Measurements from ENCODE around the gene MCTP1.

MCTP1 gene

DNA sequence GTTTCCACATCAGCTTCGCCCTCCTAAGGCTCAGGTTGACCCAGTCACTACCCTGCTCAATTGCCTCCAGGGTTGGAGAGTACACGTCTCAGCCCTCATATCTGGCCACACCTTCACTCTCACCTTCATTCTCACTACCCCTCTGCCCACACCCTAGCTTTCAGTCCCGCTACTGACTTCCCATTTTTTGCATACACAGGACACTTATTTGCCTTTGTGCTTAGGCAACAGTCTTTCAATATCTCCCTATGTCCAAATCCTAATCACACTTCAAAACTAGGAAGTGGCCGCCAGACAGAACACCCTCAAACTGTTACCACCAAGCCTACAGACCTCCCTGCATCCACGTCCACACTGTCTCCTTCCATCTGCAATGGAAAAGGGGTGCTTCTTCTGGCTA lies 10.9 kb downstream of the MCTP1 start:
- Histone ChIP-seq H3K9me3 (ENCODE audit: control insufficient read depth, insufficient read depth, low read length) (no peaks in the 10 kb centered on the region), H3K9ac (ENCODE audit: low read depth, low read length) (no peak overlapping the region), H3K4me1 (ENCODE audit: insufficient read depth, low read length) (no peaks in the 10 kb centered on the region), H3K36me3 (ENCODE audit: insufficient read depth, low read length) (no peaks in the 10 kb centered on the region)

DNA sequence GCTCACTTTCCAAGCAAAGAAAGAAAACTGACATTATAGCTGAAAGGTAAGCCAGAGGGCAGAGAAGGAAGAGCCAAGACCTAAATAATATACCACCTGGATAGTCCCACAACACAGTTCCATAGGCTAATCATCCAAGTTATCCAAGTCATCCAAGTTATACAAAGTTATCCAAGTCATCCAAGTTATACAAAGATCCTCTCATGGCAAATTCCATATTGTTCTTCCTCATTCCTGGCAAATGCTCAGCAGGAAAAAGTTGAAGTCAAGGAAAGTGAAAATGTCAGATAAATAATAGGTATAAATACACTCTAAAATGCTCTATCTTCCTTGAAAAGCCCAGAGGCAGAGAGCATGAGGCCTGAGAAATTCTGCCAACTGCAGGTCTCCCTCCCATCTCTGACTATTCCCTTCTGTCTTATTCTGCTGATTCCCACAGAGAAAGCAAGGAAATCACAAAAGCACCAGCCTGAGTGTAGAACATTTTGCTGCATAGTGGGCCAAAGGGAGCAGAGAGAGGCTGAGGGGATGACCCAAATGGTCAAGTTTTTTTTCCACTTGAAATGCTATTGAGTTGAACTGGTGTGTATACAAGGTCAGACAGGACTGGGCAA lies 12.5 kb downstream of the MCTP1 start:
- Histone ChIP-seq H3K4me1 (ENCODE audit: insufficient read depth, low read length) (no peaks in the 10 kb centered on the region; the same call in 1 of the 2 replicates), H3K9me3 (ENCODE audit: control insufficient read depth, insufficient read depth, low read length) (no peaks in the 10 kb centered on the region), H3K36me3 (ENCODE audit: insufficient read depth, low read length) (no peaks in the 10 kb centered on the region), H3K9ac (ENCODE audit: low read depth, low read length) (no peak overlapping the region)

DNA sequence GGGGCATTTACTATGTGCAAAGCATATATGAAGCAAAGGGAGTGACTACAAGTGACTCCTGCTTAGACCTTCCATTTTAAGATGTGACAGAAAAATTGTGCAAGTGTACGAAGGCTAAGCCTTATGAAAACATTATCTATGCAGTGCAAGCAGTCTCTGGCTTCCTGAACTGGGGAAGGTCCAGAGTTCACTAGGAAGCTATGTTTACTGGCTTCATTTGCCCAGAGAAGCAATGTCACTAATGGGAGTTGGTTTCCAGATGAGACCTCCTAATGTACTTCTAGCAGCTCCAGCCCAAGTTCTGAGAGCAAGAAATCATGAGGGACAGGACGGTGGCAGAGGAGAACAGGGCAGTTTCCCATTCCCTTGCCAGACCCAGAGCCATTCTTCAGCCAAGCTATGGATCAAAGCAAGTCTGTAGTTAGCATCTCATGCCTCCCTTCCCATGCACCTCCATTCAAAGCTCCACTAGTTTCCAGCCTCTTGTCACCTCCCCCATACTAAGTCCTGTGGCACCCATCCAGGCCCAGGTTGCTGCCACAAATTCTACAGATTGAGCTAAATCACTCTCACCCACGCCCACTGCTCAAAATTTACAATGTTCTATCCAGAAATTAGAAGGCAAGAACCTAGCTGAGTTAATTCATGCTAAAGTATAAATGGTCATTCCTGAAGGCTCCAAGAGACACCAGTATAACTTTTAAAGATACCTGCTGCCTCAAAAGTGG lies 21.8 kb downstream of the MCTP1 start:
- no peak overlapping the region for H3K9ac ChIP-seq (ENCODE audit: low read depth, low read length)
- peaks cover 5% of the 10 kb centered on the region; the same call in 1 of the 2 replicates for H3K4me1 ChIP-seq (ENCODE audit: insufficient read depth, low read length)
- no peaks in the 10 kb centered on the region for H3K36me3 ChIP-seq (ENCODE audit: insufficient read depth, low read length)
- no peaks in the 10 kb centered on the region for H3K9me3 ChIP-seq (ENCODE audit: control insufficient read depth, insufficient read depth, low read length)

DNA sequence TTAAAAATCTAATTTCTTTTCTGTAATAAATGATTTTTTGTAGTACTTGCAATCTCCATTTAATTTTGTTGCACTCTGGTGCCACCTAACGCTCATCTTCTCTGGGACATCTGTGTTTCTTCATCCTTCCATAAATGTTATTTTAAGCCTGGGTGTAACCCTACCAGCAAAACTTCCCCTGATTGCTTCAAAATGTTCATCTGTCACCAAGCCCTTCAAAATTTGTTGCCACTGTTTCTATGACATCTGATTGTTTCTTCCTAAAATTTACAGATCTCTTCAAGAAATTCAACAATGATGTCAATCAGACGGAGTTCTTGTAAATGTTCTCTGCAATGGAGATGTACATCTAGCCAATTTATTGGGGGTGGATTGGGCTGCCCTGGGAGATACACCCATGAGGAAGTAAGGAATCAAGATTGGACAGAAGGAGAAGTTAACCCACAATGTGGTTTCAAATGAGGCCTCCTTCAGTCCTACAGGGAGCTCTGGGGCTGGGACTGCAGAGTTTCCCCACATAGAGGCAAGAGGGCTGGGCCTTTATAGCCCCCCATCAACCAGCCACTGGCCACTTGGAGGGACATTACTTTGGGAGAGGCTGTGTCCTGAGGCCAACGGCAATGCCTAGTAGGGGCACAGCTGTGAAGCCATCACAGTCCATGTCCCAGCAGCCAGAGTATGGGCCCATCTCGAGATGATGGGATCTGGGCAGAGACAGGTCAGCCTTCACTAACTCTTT lies 23.3 kb downstream of the MCTP1 start:
- H3K36me3 ChIP-seq (ENCODE audit: insufficient read depth, low read length): no peaks in the 10 kb centered on the region

DNA sequence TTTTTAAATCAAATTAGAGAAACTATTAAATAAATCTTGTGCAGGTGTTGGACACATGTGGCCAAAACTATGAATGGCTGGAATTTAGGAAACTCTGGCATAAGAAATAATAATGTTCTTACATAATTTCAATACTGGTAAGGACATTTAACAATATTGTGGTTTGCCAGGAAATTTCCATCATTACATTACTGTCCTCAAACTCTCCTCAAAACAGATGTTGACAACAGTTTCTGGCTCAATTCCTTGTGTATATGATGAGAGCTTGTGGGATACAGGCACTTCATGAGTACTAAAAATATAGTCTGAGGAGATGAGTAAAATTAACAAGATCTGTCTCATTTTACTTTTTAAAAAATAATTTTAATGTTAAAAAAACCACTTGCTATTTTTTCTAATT lies 27.9 kb downstream of the MCTP1 start:
- no peaks in the 10 kb centered on the region for H3K4me1 ChIP-seq (ENCODE audit: insufficient read depth, low read length)
- no peaks in the 10 kb centered on the region for H3K9me3 ChIP-seq (ENCODE audit: control insufficient read depth, insufficient read depth, low read length)
- H3K36me3 ChIP-seq (ENCODE audit: insufficient read depth, low read length): no peaks in the 10 kb centered on the region
- no peak overlapping the region for H3K9ac ChIP-seq (ENCODE audit: low read depth, low read length)

More for the DNA sequence above, 23.3 kb downstream of the MCTP1 start:
- H3K9me3 ChIP-seq (ENCODE audit: control insufficient read depth, insufficient read depth, low read length): no peaks in the 10 kb centered on the region
- no peak overlapping the region for H3K9ac ChIP-seq (ENCODE audit: low read depth, low read length)
- peaks cover 5% of the 10 kb centered on the region; the same call in 1 of the 2 replicates for H3K4me1 ChIP-seq (ENCODE audit: insufficient read depth, low read length)

DNA sequence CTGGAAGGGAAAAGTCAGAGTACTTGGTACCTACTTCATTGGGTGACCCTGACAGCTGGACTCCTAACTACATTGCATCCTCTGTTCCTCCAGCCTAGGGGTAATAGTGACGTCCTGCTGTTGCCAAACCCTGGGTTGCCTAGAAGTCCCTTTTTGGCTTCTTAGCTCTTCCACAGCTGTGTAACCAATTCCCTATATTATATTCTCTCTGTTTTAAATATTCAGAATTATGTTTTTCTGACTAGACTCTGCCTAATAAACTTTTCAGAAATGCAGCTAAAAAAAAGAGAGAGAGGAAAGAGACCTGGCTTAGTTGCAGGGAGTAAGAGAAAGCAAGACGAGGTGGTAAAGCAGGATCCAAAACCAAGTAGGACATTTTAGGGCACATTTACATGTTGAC lies 28.4 kb downstream of the MCTP1 start:
- H3K9ac ChIP-seq (ENCODE audit: low read depth, low read length): no peak overlapping the region
- H3K36me3 ChIP-seq (ENCODE audit: insufficient read depth, low read length): no peaks in the 10 kb centered on the region
- H3K9me3 ChIP-seq (ENCODE audit: control insufficient read depth, insufficient read depth, low read length): no peaks in the 10 kb centered on the region
- no peaks in the 10 kb centered on the region for H3K4me1 ChIP-seq (ENCODE audit: insufficient read depth, low read length)

DNA sequence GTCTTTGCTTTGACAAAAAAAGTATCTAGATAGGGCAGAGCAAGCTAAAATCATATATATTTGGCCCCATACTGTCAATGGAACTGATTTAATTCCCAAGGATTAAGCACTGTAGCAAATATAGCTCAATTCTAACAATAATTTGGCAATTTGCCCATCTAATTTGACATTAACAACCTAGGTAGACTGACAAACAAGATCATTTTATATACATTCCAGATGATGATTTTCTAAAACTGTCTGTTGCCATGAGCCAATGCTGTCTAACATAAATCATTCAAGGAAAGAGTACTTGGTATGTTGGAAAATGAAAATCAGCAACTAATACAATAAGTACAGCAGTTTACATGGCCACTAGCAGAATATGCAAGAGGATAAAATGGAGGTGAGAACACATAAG lies 32.1 kb downstream of the MCTP1 start:
- Histone ChIP-seq H3K4me1 (ENCODE audit: insufficient read depth, low read length) (no peaks in the 10 kb centered on the region), H3K9ac (ENCODE audit: low read depth, low read length) (no peak overlapping the region), H3K9me3 (ENCODE audit: control insufficient read depth, insufficient read depth, low read length) (no peaks in the 10 kb centered on the region), H3K36me3 (ENCODE audit: insufficient read depth, low read length) (no peaks in the 10 kb centered on the region)

DNA sequence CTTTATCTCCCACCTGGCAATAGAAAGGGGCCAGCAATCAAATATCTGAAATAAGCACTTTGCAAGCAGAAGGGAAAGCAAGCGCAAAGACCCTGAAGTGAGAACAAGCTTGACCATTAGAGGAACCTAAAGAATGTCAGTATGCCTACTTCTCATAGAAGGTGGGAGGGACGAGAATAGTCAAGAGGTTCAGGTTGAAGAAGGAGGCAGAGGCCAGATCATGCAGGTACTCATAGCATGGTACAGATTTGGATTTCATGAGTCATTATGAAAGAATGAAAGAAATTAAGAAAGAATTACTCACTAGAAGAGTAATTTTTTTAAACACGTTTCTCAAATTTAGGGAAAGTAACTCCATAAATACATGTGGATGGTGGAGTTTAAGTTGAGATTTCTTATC lies 33.7 kb downstream of the MCTP1 start:
- H3K9me3 ChIP-seq (ENCODE audit: control insufficient read depth, insufficient read depth, low read length): no peaks in the 10 kb centered on the region
- no peaks in the 10 kb centered on the region for H3K36me3 ChIP-seq (ENCODE audit: insufficient read depth, low read length)
- no peaks in the 10 kb centered on the region for H3K4me1 ChIP-seq (ENCODE audit: insufficient read depth, low read length)
- no peak overlapping the region for H3K9ac ChIP-seq (ENCODE audit: low read depth, low read length)

DNA sequence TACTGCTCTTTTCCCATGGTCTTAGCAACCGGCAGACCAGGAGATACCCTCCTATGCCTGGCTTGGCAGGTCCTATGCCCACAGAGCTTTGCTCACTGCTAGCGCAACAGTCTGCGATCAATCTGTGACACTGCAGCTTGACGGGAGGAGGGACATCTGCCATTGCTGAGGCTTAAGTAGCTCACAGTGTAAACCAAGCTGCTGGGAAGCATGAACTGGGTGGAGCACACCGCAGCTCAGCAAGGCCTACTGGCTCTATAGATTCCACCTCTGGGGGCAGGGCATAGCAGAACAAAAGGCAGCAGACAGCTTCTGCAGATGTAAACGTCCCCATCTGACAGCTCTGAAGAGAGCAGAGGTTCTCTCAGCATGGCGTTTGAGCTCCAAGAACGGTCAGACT lies 40.4 kb downstream of the MCTP1 start:
- no peaks in the 10 kb centered on the region for H3K9me3 ChIP-seq (ENCODE audit: control insufficient read depth, insufficient read depth, low read length)
- H3K36me3 ChIP-seq (ENCODE audit: insufficient read depth, low read length): no peaks in the 10 kb centered on the region
- no peak overlapping the region for H3K9ac ChIP-seq (ENCODE audit: low read depth, low read length)
- no peaks in the 10 kb centered on the region for H3K4me1 ChIP-seq (ENCODE audit: insufficient read depth, low read length)

DNA sequence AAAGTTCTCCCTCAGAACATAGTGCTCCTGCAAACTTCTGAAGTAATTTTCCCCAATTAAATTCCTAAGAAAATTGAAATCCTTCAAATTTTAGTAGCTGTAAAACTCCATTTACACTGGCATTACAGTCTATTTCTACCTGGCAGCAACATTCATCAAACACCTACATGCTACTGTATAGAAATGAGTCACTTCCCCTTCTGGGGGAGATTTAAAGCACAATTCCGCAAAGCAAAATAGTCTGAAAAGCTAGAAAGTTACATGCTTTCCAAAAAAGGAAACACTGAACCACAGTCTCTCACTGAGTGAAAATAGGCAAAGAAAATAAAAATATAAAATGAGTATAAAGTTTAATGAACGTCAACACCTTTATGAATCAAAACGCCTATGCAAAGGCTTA lies 43.3 kb downstream of the MCTP1 start:
- no peaks in the 10 kb centered on the region for H3K9me3 ChIP-seq (ENCODE audit: control insufficient read depth, insufficient read depth, low read length)
- no peaks in the 10 kb centered on the region for H3K4me1 ChIP-seq (ENCODE audit: insufficient read depth, low read length)
- no peak overlapping the region for H3K9ac ChIP-seq (ENCODE audit: low read depth, low read length)
- no peaks in the 10 kb centered on the region for H3K36me3 ChIP-seq (ENCODE audit: insufficient read depth, low read length)

DNA sequence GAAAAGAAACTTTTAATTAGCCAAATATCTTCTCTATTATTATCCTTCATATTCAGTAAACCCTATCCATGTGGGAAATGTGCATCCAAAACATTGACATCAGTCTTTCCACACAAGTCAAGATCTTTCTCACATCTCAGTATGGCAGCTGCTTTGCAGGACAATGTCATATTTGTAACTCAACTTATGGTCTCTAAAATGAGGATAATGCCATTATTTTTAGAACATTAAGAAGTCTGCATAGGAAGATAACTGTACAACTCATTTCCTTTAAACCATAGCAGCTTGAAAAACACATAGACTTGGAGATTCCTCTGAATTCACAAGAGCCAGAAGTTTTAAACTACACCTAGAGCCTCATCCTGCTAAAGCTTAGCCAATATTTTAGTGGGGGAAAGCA lies 43.7 kb downstream of the MCTP1 start:
- Histone ChIP-seq H3K9ac (ENCODE audit: low read depth, low read length) (no peak overlapping the region), H3K36me3 (ENCODE audit: insufficient read depth, low read length) (no peaks in the 10 kb centered on the region), H3K9me3 (ENCODE audit: control insufficient read depth, insufficient read depth, low read length) (no peaks in the 10 kb centered on the region), H3K4me1 (ENCODE audit: insufficient read depth, low read length) (no peaks in the 10 kb centered on the region)

DNA sequence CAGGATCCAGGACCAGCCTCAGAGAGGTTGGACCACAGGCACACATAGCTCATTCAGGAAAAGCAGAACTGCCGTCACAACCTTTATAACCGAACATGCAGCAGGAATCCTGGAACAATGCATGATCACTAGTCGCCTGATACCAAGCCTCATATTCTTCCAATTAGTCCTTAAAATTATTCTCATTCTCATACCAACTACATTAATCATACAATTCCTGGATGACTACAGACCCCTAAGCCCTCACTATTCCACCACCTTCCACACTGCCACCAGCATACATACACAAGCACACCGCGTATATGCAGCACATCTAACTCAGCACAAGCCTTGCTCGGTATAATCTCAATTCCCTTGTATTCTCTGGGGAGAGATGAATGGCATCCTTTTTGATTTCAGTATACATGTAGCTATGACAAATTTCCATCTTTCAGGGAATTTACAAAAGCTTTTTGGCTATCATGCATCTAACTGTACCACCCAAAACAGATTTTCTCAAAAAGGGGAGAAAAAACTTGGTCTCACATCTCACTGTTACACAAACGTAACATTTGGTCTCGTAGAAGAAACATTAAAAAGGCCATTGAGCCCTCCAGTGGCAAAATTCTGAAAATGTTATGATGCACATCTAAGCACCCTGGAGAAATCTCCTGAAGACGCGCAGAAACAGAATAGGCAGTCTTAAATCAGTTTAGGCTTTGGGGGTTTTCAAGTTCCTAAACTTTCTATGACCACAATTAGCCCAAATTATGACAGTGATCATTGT lies 46.2 kb downstream of the MCTP1 start:
- Histone ChIP-seq H3K9ac (ENCODE audit: low read depth, low read length) (no peak overlapping the region), H3K36me3 (ENCODE audit: insufficient read depth, low read length) (no peaks in the 10 kb centered on the region), H3K9me3 (ENCODE audit: control insufficient read depth, insufficient read depth, low read length) (no peaks in the 10 kb centered on the region), H3K4me1 (ENCODE audit: insufficient read depth, low read length) (no peaks in the 10 kb centered on the region)

DNA sequence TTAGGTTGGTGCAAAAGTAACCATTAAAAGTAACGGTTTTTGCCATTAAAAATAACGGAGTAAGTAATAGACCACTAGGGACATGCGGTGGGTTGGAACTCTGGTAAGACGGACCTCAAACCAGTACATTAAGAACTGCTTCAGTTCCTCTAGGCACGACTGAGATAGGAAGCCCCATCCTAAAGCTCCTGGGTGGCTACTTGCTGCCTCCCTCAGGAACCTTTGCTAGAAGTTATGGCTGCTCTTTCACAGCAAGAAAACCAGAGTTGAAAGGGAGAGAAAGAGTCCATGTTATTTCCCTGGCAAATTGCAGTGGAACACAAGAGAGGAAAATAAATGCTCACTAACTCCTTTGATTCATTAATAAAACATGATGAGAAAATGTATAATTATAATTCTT lies 47.6 kb downstream of the MCTP1 start:
- H3K4me1 ChIP-seq (ENCODE audit: insufficient read depth, low read length): no peaks in the 10 kb centered on the region
- no peaks in the 10 kb centered on the region for H3K36me3 ChIP-seq (ENCODE audit: insufficient read depth, low read length)
- no peaks in the 10 kb centered on the region for H3K9me3 ChIP-seq (ENCODE audit: control insufficient read depth, insufficient read depth, low read length)
- H3K9ac ChIP-seq (ENCODE audit: low read depth, low read length): no peak overlapping the region

DNA sequence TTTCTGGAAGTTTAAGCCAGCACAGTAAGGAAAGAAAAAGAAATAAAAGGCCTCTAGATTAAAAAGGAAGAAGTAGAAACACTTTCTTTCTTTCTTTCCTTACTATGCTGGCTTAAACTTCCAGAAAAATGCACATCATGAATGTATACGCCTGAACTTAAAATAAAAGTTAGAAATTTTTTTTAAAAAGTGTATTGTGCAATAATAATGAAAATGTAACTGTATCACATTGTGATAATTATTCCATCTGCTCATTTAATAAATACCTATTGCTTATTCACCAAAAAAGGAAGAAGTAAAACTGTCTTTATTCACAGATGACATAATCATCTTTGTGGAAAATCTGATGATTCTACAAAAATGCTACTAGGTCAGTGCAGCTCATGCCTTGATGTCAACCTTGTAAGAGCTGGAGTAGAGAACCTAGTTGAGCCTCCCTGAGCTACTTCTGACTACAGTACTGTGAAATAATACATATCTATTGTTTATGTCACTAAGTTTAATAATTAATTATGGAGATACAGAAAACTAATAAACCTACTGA lies 49.4 kb downstream of the MCTP1 start:
- Histone ChIP-seq H3K36me3 (ENCODE audit: insufficient read depth, low read length) (no peaks in the 10 kb centered on the region), H3K4me1 (ENCODE audit: insufficient read depth, low read length) (no peaks in the 10 kb centered on the region), H3K9ac (ENCODE audit: low read depth, low read length) (no peak overlapping the region), H3K9me3 (ENCODE audit: control insufficient read depth, insufficient read depth, low read length) (no peaks in the 10 kb centered on the region)

All from ES-I3 (cell line).